ENCODE measurements around the gene SLC16A10. TPM values are rescaled to one million over a fixed set of nuclear protein-coding genes. Genes with fewer than 3 reads are reported as not detected.
A peak's percentile ranks its signal among the peaks of the same experiment; 100 is the strongest.
"Not testable (repeated sequence)": the region's sequence is repeated elsewhere in the genome, so short reads cannot be mapped to it uniquely, and the experiment has no call there.

SLC16A10 gene
- polyA plus RNA-seq, 1 donor: 4.4 TPM

DNA sequence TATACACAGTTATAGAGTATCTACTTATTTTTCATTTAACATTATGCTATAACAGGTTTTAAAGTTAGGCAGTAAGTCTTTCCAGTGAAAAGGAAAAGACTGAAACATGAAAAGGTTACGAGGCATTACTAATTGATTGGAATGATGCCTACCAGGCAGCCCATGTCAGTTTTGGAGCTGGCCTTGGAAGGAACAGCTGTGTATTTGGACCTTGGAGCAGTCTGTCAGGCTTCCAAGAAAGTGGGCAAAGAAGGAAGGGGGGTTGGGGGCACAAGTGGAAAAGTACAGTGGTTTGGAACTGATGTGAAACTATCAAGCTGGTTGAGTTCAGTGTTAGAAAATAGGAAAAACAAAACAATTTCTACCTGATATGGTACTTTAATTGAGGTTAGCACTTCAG, 41.7 kb downstream of the SLC16A10 start:
- peak; percentile 17 for DNase-seq (ENCODE audit: low read depth)

DNA sequence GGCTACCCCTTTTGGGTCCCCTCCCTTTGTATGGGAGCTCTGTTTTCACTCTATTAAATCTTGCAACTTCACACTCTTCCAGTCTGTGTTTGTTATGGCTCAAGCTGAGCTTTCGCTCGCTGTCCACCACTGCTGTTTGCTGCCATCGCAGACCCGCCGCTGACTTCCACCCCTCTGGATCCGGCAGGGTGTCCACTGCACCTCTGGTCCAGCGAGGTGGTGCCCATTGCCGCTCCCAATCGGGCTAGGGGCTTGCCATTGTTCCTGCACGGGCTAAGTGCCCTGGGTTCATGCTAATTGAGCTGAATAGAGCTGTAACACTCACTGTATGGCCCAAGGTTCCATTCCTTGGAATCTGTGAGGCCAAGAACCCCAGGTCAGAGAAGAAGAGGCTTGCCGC, 43.7 kb downstream of the SLC16A10 start:
- not testable (repeated sequence) for DNase-seq (ENCODE audit: low read depth)

DNA sequence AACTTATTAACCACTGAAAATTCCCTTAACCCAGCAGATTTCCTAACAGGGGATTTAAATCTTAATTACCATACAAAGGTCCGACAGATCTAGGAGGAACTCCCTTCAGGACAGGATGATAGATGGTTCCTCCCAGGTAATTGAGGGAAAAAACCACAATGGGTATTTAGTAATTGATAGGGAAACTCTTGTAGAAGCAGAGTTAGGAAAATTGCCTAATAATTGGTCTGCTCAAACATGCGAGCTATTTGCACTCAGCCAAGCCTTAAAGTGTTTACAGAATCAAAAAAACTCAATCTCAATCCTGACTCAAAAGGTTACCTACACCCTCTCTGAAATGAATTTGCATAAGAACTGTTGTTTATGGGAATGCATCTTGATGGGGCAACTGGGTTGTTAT, 45.4 kb downstream of the SLC16A10 start:
- DNase-seq (ENCODE audit: low read depth): not testable (repeated sequence)

DNA sequence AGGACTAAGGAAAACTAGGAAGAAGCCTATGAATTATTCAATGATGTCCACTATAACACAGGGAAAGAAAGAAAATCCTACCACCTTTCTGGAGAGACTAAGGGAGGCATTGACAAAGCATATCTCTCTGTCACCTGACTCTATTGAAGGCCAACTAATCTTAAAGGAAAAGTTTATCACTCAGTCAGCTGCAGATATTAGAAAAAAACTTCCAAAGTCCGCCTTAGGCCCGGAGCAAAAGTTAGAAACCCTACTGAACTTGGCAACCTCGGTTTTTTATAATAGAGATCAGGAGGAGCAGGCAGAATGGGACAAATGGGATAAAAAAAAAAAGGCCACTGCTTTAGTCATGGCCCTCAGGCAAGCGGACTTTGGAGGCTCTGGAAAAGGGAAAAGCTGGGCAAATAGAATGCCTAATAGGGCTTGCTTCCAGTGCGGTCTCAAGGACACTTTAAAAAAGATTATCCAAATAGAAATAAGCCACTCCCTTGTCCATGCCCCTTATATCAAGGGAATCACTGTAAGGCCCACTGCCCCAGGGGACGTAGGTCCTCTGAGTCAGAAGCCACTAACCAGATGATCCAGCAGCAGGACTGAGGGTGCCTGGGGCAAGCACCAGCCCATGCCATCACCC, 47.0 kb downstream of the SLC16A10 start:
- not testable (repeated sequence) for DNase-seq (ENCODE audit: low read depth)

DNA sequence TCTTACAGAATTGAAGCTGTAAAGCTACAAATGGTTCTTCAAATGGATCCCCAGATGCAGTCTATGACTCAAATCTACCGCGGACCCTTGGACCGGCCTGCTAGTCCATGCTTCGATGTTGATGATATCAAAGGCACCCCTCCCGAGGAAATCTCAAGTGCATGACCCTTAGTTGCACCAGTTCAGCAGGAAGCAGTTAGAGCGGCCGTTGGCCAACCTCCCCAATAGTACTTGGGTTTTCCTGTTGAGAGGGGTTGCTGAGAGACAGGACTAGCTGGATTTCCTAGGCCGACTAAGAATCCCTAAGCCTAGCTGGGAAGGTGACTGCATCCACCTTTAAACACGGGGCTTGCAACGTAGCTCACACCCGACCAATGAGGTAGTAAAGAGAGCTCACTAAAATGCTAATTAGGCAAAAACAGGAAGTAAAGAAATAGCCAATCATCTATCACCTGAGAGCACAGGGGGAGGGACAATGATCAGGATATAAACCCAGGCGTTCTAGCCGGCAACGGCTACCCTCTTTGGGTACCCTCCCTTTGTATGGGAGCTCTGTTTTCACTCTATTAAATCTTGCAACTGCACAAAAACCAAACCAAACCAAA, 50.3 kb downstream of the SLC16A10 start:
- DNase-seq (ENCODE audit: low read depth): not testable (repeated sequence)

DNA sequence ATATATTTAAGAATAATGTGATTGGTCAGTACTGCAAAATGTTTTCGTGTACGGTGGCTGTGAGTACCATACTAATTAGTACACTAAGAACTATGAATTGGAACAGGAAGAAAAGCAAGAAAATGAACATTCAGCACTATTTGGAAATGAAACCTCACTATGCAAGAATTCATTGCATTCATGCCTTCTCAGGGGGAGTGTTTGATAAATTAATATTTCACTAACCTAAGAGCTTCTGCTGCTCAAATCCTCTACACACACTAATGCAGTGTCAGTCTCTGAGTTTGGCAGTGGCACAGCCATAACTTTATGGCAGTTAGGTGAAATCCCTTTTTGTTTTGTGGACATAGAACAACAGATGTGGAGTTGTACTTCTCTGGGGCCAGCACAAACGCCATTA, 60.1 kb downstream of the SLC16A10 start:
- no peak for DNase-seq (ENCODE audit: low read depth)

DNA sequence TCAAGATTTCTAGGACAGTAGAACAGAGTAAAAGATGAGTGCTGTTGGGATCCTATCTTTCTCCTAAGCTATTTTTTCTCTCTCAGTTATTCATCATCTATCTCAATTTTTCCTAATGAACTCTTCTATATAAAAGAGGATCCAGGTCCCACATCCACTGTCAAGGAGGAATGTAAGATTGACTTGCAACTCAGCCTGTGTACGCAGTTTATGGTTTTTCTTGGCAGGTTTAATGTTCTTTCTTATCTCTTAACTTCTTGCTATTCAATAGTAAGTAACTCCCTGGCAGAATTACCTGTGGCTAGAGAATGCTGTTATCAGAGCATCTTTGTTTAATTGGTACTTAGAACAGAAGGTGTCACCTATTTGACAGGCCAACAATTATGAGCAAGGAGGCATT, 60.8 kb downstream of the SLC16A10 start:
- DNase-seq (ENCODE audit: low read depth): no peak

DNA sequence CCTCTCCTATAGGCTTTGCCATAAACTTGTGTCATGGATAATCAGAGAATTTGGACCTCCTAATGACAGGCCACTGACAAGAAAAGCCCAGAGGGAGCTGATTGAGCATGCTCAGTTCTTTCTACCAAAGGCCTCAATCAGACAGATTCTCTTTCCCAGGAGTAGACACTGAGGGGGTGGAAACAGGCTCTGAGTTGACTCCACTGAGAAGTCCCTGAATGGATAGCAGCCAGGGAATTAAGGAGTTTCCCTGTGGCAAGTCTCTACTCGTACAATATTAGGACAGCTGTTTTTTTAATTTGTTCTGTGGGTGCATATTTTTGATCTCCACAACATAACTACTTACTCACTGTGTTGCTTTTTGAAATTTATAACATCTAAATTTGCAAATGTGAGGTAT, 63.3 kb downstream of the SLC16A10 start:
- DNase-seq (ENCODE audit: low read depth): no peak

DNA sequence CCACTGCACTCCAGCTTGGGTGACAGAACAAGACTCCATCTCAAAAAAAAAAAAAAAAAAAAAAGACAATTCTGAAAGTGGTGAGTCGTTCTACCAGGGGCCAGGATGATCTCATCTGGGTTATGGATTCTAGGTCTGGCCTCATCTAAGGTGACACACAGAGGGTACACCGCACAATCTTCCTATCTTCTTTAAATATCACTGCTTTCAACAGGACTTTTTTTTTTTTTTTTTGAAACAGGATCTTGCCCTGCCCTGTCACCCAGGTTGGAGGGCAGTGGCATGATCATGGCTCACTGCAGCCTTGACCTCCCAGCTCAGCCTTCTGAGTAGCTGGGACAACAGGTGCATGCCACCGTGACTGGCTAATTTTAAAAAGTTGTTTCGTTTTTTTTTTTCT, 67.7 kb downstream of the SLC16A10 start:
- DNase-seq (ENCODE audit: low read depth): no peak

DNA sequence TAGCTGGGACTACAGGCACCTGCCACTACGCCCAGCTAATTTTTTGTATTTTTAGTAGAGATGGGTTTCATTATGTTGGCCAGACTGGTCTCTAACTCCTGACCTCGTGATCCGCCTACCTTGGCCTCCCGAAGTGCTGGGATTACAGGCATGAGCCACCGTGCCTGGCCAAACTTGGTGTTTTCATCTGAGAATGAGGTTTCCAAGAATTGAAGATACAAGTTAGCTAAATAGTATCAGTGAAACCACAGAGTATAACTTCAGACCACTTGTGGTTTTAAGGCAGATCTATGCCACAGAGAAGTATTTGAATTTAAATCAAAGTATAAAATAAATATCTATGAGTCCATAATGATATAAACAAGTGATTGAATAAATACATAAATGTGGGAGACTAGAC, 70.1 kb downstream of the SLC16A10 start:
- no peak for DNase-seq (ENCODE audit: low read depth)

DNA sequence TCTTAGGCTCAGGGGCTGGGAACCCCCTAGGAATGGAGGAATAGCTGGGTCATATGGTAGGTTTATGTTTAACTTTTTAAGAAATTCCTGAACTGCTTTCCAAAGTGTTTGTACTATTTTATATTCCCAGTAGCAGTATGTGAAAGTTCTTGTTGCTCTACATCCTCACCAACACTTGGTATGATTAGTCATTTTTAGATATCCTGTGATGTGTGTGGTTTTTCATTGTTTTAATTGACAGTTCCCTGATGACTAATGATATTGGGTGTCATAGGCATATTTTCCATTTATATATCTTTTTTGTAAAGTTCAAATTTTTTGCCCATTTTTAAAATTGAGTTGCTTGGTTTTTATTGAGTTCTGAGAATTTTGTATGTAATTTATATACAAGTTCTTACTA, 72.3 kb downstream of the SLC16A10 start:
- no peak for DNase-seq (ENCODE audit: low read depth)

DNA sequence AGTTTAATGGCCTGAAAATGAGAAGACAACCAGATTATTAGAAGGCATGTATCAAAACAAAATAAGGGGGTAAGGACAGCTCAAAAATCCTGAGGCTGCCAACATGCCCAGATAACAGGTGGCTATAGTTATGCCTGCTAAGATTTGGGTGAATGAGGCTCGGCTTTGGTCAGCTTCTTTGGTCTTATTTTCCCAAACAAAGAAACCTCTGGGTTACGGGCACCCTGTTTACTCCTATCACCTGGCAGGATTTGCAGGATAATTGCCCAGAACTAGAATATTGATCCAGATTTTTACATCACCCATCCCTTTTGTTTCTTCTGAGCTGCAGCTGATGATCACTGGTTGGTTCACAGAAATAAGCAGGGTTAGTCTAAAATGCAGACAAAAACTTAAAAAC, 74.3 kb downstream of the SLC16A10 start:
- no peak for DNase-seq (ENCODE audit: low read depth)

DNA sequence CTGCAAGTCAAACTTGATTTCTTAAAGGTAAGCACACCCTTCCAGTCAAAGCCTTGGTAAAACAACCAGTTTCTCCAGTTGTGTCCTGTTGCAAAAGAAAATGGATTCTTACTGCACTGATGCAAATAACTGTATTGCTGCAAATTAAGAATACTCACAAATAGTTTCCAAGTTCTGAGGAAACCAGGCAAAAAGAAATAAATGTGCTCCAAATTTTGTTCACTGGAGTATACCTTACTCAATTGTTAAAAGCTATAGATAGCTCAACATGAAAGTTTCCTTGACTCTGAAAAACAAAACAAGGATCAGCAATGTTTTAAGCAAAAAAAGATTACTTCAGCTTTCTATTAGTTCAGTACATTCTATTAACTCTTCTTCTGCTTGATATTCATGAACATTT, 75.2 kb downstream of the SLC16A10 start:
- DNase-seq (ENCODE audit: low read depth): no peak

DNA sequence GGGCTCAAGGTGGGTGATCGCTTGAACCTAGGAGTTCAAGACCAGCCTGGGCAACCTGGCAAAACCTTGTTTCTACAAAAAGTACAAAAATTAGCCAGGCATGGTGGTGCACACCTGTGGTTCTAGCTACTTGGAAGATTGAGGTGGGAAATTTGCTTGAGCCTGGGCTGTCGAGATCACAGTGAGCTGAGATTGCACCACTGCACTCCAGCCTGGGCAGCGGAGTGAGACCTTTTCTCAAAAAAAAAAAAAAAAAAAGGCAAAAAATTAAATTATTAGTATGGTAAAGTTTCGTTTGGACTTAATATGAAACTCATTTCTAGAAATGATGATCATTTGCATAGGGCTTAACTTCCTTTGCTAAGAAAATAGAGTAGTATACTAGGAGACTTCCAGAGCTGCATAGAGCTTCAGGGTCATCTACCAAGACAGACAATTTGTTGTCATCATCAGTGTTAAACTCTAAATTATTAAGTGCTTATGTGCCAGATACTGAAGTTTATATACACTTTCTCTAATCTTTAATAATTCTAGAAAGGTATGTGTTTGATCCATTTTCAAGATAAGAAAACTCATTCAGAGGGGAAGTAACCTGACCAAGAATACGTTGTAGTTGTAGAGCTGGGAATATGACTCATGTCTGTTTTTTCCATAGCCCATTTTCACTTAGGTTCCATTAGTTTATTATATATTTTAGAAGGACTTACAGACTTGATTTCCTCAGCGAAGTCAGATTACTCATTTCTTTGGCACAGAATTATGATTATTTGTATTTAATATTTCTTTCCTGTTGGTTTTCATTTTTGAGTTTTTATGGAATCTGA, 84.5 kb downstream of the SLC16A10 start:
- DNase-seq (ENCODE audit: low read depth): no peak

DNA sequence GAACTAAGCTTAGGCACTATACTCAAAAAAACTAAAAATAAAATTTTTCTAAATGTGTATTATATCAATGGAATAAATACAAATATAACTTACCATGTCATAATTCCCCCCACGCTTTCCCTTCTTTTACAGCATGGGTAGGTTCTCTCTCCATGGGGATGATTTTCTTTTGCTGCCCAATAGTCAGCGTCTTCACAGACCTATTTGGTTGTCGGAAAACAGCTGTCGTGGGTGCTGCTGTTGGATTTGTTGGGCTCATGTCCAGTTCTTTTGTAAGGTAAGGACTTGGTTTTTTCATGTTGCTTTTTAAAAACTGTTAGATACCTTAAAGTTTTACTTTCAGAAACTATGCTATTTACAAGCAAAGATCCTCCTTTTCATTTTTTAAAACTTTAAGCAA, 85.3 kb downstream of the SLC16A10 start:
- no peak for DNase-seq (ENCODE audit: low read depth)

DNA sequence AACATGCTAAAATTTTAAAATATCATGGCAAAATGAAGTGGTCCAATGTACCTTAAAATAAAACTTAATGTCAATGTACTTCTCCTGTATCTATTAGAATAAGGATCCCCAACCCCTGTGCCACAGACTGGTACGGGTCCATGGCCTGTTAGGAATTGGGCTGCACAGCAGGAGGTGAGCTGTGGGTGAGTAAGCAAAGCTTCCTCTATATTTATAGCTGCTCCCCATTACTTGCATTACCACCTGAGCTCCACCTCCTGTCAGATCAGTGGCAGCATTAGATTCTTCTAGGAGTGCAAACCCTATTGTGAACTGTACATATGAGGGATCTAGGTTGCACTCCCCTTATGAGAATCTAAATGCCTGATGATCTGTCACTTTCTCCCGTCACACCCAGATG, 86.0 kb downstream of the SLC16A10 start:
- no peak for DNase-seq (ENCODE audit: low read depth)

DNA sequence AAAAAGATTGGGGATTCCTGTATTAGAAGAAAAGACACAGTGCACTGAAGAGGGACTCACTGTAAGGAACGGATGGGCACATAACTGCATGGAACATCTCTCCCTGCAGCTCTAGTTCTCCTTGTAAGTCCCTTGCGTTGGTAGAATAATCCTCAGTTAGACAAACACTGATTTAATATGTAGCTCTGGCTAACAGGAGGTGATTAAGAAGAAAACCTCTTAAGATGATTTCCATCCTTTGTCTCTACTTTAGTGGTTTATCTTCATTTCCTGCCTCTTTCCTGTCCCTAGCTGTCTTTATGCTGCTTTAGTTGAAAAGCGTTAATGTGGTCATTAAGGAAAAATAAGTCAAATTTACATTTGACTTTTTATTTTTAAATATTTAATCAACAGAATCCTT, 86.6 kb downstream of the SLC16A10 start:
- DNase-seq (ENCODE audit: low read depth): no peak

DNA sequence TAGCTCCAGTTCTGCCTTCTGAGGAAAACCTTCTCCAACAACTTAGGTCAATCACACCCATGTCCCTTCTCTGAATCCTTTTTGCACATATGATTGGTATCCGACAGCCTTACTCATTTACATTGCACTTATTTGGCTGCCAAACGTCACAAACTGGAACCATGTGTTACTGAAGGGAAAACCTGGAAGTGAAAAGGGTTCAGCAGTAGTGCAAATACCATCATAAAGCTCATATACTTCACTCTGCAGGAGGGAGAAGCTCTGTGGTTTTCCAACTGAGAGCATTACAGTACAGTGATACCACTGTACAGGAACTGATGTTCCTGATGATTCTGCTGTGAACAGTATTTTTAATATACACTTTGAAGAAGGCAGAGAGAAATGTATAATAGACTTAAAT, 87.8 kb downstream of the SLC16A10 start:
- no peak for DNase-seq (ENCODE audit: low read depth)

DNA sequence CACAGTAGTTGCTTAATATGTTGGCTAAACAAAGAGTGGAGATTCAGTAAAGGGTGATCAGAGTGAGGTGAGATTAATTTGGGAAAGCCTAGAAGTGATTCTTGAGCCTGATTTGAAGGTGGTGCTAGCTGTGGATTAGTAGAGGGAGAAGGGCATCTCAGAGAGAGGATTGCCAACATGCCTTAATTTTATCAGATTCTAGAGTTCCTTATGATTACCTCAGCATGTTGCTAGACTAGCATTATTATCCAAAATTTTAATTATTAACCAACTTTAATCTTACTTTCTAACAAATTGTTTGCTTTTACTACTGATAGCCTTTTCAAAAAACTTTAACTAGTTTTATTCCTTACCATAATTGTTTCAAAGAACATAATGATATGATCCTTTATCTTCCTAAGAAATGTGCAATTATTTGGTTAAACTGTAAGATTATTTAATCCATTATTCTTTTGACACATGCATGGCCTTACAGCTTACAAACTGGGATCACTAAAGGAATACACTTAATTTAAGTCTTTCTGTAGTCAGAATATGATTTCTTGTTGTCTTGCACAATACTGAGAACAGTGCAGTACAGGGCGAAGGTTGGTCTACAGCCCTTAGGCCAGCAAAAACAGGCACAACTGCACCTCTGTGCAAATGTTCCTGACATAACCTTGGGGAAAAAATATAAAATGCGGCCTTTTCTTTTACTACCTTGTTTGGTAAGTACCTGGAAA, 88.9 kb downstream of the SLC16A10 start:
- no peak for DNase-seq (ENCODE audit: low read depth)

DNA sequence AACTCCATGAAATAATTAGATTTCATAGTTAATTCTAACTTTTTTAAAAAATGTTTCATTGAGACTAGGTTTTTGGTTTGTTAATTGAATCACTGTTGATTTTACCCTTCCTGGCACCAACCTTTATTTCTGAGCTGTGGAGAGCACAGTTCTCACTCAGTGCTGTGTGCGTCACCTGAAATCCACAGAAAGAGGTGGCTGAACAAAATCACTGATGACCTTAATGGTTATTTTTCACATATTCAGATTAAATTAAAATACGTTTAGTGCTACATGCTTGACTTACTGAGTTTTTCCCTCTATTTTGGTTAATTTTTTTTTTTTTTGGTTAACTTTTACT, 89.4 kb downstream of the SLC16A10 start:
- no peak for DNase-seq (ENCODE audit: low read depth)

DNA sequence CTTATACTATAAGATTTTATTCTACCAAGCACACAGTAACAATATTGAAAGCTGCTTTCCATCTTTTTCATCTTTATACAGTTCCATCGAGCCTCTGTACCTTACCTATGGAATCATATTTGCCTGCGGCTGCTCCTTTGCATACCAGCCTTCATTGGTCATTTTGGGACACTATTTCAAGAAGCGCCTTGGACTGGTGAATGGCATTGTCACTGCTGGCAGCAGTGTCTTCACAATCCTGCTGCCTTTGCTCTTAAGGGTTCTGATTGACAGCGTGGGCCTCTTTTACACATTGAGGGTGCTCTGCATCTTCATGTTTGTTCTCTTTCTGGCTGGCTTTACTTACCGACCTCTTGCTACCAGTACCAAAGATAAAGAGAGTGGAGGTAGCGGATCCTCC, 89.8 kb downstream of the SLC16A10 start:
- no peak for DNase-seq (ENCODE audit: low read depth)

DNA sequence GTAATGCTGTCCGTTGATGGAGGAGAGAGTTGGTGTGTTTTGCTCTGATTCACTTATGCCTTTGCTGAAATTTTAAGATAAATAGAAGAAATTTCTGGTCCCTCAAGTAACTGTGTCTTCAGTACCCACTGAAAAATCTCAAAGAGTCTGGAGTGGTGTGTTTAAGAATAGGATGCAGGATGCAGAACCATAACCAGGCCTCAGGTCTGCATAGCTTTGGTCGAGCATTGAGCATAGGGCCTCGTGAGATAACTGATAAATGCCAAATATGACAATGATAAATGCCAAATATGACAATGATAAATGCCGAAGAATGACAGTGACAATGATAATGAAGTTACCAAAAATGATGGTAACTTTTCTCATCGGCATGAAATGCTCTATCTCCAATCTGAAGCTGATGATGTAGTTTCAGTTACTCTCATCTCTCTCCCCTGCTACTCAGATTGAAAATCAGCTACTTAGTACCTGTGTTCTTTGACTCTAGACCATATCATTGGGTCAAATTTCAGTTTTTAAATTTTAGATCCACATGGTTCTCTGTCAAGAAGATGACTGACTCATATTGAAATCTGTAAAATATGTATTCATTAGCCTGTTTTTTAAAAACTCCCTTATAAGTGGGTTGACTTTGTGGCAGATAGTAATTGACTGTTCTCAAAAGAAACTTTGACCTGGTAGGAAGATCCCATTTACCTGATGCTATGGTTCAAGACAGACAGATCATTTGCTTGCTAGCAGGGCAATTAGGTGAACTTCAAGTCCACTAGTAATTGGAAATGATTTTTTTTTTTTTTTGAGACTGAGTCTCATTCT, 96.6 kb downstream of the SLC16A10 start:
- DNase-seq (ENCODE audit: low read depth): no peak
